ENCODE measurements around the gene ESRRG. TPM values are rescaled to one million over a fixed set of nuclear protein-coding genes. Genes with fewer than 3 reads are reported as not detected.

ESRRG gene
- total RNA-seq, 2 donors from 2014 or later, result not detected

- ATAC-seq (ENCODE audit: insufficient number of reproducible peaks, low FRiP score, low read depth), result no peak
- Histone ChIP-seq H3K4me1 (ENCODE audit: control insufficient read depth in 1 of 2, low read depth in 2 of 2) (no peaks in the 10 kb centered on the region), H3K27me3 (replicated peaks; ENCODE audit: insufficient read depth) (no peaks in the 10 kb centered on the region), H3K27ac (no peak overlapping the region), H3K9me3 (no peaks in the 10 kb centered on the region), H3K36me3 (no peaks in the 10 kb centered on the region), H3K4me3 (no peak overlapping the region)
- DNase-seq (ENCODE audit: low spot score), result no peak
- TF ChIP-seq CTCF (IDR thresholded peaks at IDR 0.05), result no peak
These were observed 83.1 kb downstream of the ESRRG start for GRCh38 chr1:216640100-216640499.

- no peaks in the 10 kb centered on the region for H3K27me3 ChIP-seq (replicated peaks; ENCODE audit: insufficient read depth)
- ATAC-seq (ENCODE audit: insufficient number of reproducible peaks, low FRiP score, low read depth) (no peak), DNase-seq (ENCODE audit: low spot score) (no peak)
- no peak overlapping the region for H3K27ac ChIP-seq
- no peak for TF ChIP-seq CTCF (IDR thresholded peaks at IDR 0.05)
- H3K4me3 ChIP-seq, result no peak overlapping the region
- H3K36me3 ChIP-seq, result no peaks in the 10 kb centered on the region
- no peaks in the 10 kb centered on the region for H3K9me3 ChIP-seq
- H3K4me1 ChIP-seq (ENCODE audit: control insufficient read depth in 1 of 2, low read depth in 2 of 2), result no peaks in the 10 kb centered on the region
These were observed 90.2 kb downstream of the ESRRG start for GRCh38 chr1:216632980-216633379.

GRCh38 chr1:216630532-216630931 lies 92.7 kb downstream of the ESRRG start:
- Histone ChIP-seq H3K4me1 (ENCODE audit: control insufficient read depth in 1 of 2, low read depth in 2 of 2) (no peaks in the 10 kb centered on the region), H3K27me3 (replicated peaks; ENCODE audit: insufficient read depth) (no peaks in the 10 kb centered on the region), H3K27ac (no peak overlapping the region), H3K36me3 (no peaks in the 10 kb centered on the region), H3K4me3 (no peak overlapping the region), H3K9me3 (no peaks in the 10 kb centered on the region)
- TF ChIP-seq CTCF (IDR thresholded peaks at IDR 0.05), result no peak
- ATAC-seq (ENCODE audit: insufficient number of reproducible peaks, low FRiP score, low read depth), result no peak
- DNase-seq (ENCODE audit: low spot score), result no peak

- Histone ChIP-seq H3K27ac (no peak overlapping the region), H3K27me3 (replicated peaks; ENCODE audit: insufficient read depth) (no peaks in the 10 kb centered on the region), H3K9me3 (no peaks in the 10 kb centered on the region), H3K36me3 (no peaks in the 10 kb centered on the region), H3K4me1 (ENCODE audit: control insufficient read depth in 1 of 2, low read depth in 2 of 2) (no peaks in the 10 kb centered on the region), H3K4me3 (no peak overlapping the region)
- no peak for ATAC-seq (ENCODE audit: insufficient number of reproducible peaks, low FRiP score, low read depth)
- no peak for DNase-seq (ENCODE audit: low spot score)
- TF ChIP-seq CTCF (IDR thresholded peaks at IDR 0.05), result no peak
These were observed 96.0 kb downstream of the ESRRG start for GRCh38 chr1:216627252-216627651.

GRCh38 chr1:216626394-216627067 lies 96.7 kb downstream of the ESRRG start:
- no peak for TF ChIP-seq CTCF (IDR thresholded peaks at IDR 0.05)
- no peak overlapping the region for H3K4me3 ChIP-seq
- no peak overlapping the region for H3K27ac ChIP-seq
- DNase-seq (ENCODE audit: low spot score), result no peak
- no peaks in the 10 kb centered on the region for H3K4me1 ChIP-seq (ENCODE audit: control insufficient read depth in 1 of 2, low read depth in 2 of 2)
- no peaks in the 10 kb centered on the region for H3K9me3 ChIP-seq
- no peak for ATAC-seq (ENCODE audit: insufficient number of reproducible peaks, low FRiP score, low read depth)
- H3K27me3 ChIP-seq (replicated peaks; ENCODE audit: insufficient read depth), result no peaks in the 10 kb centered on the region
- no peaks in the 10 kb centered on the region for H3K36me3 ChIP-seq

Data from thoracic aorta (tissue), 2 donors.